Measurements from ENCODE around the gene INO80.
"Not testable (repeated sequence)": the region's sequence is repeated elsewhere in the genome, so short reads cannot be mapped to it uniquely, and the experiment has no call there.

INO80 gene

DNA sequence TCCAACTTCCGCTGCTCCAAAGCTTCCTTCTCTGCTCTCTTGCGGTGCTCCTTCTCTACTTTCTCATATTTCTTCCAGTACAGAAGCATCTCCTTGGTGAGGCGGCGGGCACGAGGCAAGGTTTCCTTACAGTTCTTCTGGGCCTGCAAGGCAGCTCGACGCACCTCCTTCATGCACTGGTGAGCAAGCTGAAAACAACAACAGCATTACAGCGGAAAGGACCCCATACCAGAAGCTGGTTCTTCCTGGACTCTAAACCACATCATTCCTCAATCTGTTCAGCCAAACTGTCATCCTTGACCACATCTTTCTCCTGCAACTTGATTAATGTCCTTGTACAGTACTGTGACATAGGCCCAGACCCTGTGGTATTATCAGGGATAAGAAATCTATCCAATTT is 36.4 kb downstream of the INO80 start:
- Mint-ChIP-seq H3K4me1 (peaks cover 13% of the 10 kb centered on the region), H3K4me3 (no peak overlapping the region), H3K27me3 (no peaks in the 10 kb centered on the region), H3K27ac (peak overlapping the region; percentile 77), H3K36me3 (peaks cover 39% of the 10 kb centered on the region), H3K9me3 (no peaks in the 10 kb centered on the region)
- ATAC-seq, result no peak

DNA sequence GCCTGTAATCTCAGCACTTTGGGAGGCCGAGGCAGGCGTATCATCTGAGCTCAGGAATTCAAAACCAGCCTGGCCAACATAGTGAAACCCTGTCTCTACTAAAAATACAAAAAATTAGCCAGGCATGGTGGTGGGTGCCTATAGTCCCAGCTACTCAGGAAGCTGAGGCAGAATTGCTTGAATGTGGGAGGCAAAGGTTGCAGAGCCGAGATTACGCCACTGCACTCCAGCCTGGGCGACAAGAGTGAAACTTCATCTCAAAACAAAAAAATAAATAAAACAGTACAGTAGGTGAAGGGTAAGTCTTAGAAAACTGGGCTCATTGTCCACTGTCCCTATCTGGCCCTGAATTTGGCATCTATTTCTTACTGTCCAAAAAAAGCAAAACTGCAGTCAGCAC is 37.2 kb downstream of the INO80 start:
- not testable (repeated sequence) for H3K4me3 Mint-ChIP-seq, ATAC-seq

DNA sequence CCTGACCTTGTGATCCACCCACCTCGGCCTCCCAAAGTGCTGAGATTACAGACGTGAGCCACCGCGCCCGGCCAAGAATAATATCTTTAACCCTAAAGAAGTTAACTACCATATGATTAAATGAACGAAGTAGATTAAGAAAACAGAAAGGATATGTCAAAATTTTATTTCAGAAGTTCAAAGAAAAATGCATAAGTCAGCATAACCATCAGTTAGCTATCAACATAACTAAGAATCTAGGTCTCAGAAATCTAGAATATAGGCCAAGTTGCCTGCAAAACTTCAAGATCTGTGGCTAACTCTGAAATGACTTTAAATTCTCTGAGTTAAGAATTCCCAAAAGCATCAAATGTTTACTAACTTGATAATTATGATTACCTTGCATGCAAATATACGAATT is 38.0 kb downstream of the INO80 start:
- no peaks in the 10 kb centered on the region for H3K9me3 Mint-ChIP-seq
- ATAC-seq, result no peak

More for the DNA sequence above, 37.2 kb downstream of the INO80 start:
- Mint-ChIP-seq H3K4me1 (peaks cover 13% of the 10 kb centered on the region), H3K27ac (peak overlapping the region; percentile 77), H3K36me3 (peaks cover 45% of the 10 kb centered on the region)
- H3K27me3 Mint-ChIP-seq, H3K9me3 Mint-ChIP-seq: not testable (repeated sequence)

GRCh38 chr15:41073028-41073427 is 43.1 kb downstream of the INO80 start:
- no peak for ATAC-seq
- Mint-ChIP-seq H3K27me3 (no peaks in the 10 kb centered on the region), H3K4me1 (no peaks in the 10 kb centered on the region), H3K9me3 (no peaks in the 10 kb centered on the region), H3K27ac (no peak overlapping the region), H3K36me3 (peaks cover 53% of the 10 kb centered on the region), H3K4me3 (no peak overlapping the region)

More for the DNA sequence above, 38.0 kb downstream of the INO80 start:
- Mint-ChIP-seq H3K27ac (no peak overlapping the region), H3K27me3 (no peaks in the 10 kb centered on the region), H3K4me1 (peaks cover 13% of the 10 kb centered on the region), H3K36me3 (peaks cover 47% of the 10 kb centered on the region), H3K4me3 (no peak overlapping the region)

DNA sequence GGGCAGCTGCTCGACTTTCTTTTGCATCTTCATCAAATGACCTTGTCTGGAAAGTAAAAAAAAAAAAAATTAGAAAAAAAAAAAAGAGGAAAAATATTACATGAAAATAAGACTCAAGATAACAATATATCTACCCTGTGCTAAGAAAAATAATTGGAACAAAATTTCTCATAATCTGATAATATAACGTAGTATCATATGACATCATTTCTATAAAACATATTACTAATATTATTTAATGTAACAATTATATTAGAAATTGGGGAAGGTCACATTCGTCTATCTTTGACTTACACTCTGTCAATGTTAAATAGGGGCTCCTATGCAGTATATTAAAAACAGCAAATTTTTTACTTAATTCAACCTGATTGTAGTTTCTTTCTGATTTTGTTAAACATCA is 44.1 kb downstream of the INO80 start:
- Mint-ChIP-seq H3K4me3 (no peak overlapping the region), H3K27ac (no peak overlapping the region), H3K9me3 (no peaks in the 10 kb centered on the region), H3K36me3 (peaks cover 62% of the 10 kb centered on the region), H3K4me1 (no peaks in the 10 kb centered on the region), H3K27me3 (no peaks in the 10 kb centered on the region)
- no peak for ATAC-seq

GRCh38 chr15:41066516-41066915 is 49.6 kb downstream of the INO80 start:
- no peak for ATAC-seq

GRCh38 chr15:41061667-41062066 is 54.4 kb downstream of the INO80 start:
- H3K27me3 Mint-ChIP-seq, result no peaks in the 10 kb centered on the region
- no peak overlapping the region for H3K4me3 Mint-ChIP-seq
- no peaks in the 10 kb centered on the region for H3K4me1 Mint-ChIP-seq
- H3K27ac Mint-ChIP-seq, result no peak overlapping the region
- no peak for ATAC-seq
- peaks cover 3% of the 10 kb centered on the region for H3K9me3 Mint-ChIP-seq
- H3K36me3 Mint-ChIP-seq, result peaks cover 81% of the 10 kb centered on the region

More at GRCh38 chr15:41066516-41066915, 49.6 kb downstream of the INO80 start:
- Mint-ChIP-seq H3K27me3 (no peaks in the 10 kb centered on the region), H3K9me3 (no peaks in the 10 kb centered on the region), H3K36me3 (peaks cover 83% of the 10 kb centered on the region), H3K27ac (no peak overlapping the region), H3K4me3 (no peak overlapping the region), H3K4me1 (no peaks in the 10 kb centered on the region)

DNA sequence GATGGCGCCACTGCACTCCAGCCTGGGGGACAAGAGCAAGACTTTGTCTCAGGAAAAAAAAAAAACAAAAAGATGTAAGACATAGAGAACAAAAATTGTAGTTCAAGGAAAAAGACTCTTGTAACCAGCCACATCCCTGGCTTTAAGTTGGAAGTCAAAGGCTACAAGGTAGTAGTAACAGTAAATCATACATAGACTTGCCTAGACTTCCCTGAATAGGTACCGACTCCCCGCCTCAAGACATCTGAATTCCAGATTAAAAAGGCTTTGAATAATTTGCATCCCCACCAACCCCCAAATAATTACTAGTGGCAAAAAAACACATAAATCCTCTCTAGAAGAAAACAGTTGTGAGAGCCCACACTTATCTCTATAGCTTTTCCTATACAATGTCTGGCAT is 55.6 kb downstream of the INO80 start:
- Mint-ChIP-seq H3K4me3 (no peak overlapping the region), H3K4me1 (no peaks in the 10 kb centered on the region), H3K9me3 (peaks cover 3% of the 10 kb centered on the region), H3K36me3 (peaks cover 79% of the 10 kb centered on the region), H3K27me3 (no peaks in the 10 kb centered on the region), H3K27ac (no peak overlapping the region)
- no peak for ATAC-seq

DNA sequence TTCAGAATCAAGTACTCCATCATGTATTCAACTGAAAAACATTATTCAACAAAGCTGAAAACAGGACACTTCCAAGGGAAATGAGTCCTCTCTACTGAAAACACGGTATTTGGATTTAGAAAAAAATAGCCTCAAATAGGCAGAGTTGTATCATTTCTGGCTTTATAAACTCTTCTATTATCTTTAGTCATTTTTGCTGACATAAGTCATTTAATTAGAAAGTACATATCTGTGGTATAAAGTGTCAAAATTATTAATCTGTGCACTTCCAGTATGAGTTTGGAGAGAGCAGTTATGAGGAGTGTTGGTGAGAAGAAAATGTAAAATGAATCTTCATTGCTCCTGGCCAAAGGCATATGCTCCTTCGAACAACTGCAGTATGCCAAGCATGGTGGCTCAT is 59.3 kb downstream of the INO80 start:
- no peak for ATAC-seq
- H3K36me3 Mint-ChIP-seq, result peaks cover 73% of the 10 kb centered on the region
- H3K4me1 Mint-ChIP-seq, result no peaks in the 10 kb centered on the region
- no peak overlapping the region for H3K27ac Mint-ChIP-seq
- no peak overlapping the region for H3K4me3 Mint-ChIP-seq
- no peaks in the 10 kb centered on the region for H3K27me3 Mint-ChIP-seq
- peaks cover 3% of the 10 kb centered on the region for H3K9me3 Mint-ChIP-seq

GRCh38 chr15:41055706-41056105 is 60.4 kb downstream of the INO80 start:
- H3K4me3 Mint-ChIP-seq, result no peak overlapping the region
- no peaks in the 10 kb centered on the region for H3K27me3 Mint-ChIP-seq
- H3K4me1 Mint-ChIP-seq, result no peaks in the 10 kb centered on the region
- ATAC-seq, result no peak
- H3K27ac Mint-ChIP-seq, result no peak overlapping the region
- peaks cover 77% of the 10 kb centered on the region for H3K36me3 Mint-ChIP-seq
- H3K9me3 Mint-ChIP-seq, result peaks cover 1% of the 10 kb centered on the region

- H3K4me1 Mint-ChIP-seq, result no peaks in the 10 kb centered on the region
- no peak for ATAC-seq
- no peak overlapping the region for H3K27ac Mint-ChIP-seq
- H3K9me3 Mint-ChIP-seq, result no peaks in the 10 kb centered on the region
- H3K4me3 Mint-ChIP-seq, result no peak overlapping the region
- H3K36me3 Mint-ChIP-seq, result peaks cover 64% of the 10 kb centered on the region
- H3K27me3 Mint-ChIP-seq, result no peaks in the 10 kb centered on the region
Observed at GRCh38 chr15:41051139-41051538, 64.9 kb downstream of the INO80 start.

DNA sequence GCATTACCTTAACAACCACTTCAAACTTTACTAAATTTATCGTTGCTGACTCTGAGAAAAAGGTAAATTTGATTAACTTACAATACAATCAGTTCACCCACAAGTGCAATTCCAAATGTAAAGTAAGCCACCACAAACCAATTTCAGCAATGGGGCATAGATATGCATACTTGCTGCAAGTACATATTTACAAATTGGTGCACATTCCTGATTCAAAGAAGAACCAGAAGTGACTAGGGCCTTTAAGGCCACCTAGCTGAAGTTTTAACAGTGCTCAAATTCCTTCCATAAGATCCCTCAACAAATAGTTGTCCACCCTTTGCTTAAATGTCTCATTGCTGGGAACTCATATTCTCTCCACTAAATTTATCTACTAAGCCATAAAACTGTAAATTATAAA is 67.2 kb downstream of the INO80 start:
- no peaks in the 10 kb centered on the region for H3K4me1 Mint-ChIP-seq

GRCh38 chr15:41048397-41048796 is 67.7 kb downstream of the INO80 start:
- Mint-ChIP-seq H3K9me3 (no peaks in the 10 kb centered on the region), H3K4me1 (no peaks in the 10 kb centered on the region), H3K4me3 (no peak overlapping the region), H3K27me3 (no peaks in the 10 kb centered on the region), H3K36me3 (peaks cover 72% of the 10 kb centered on the region), H3K27ac (no peak overlapping the region)
- no peak for ATAC-seq

More for the DNA sequence above, 67.2 kb downstream of the INO80 start:
- no peaks in the 10 kb centered on the region for H3K9me3 Mint-ChIP-seq
- ATAC-seq, result no peak
- H3K36me3 Mint-ChIP-seq, result peaks cover 72% of the 10 kb centered on the region
- no peaks in the 10 kb centered on the region for H3K27me3 Mint-ChIP-seq
- no peak overlapping the region for H3K27ac Mint-ChIP-seq
- no peak overlapping the region for H3K4me3 Mint-ChIP-seq

DNA sequence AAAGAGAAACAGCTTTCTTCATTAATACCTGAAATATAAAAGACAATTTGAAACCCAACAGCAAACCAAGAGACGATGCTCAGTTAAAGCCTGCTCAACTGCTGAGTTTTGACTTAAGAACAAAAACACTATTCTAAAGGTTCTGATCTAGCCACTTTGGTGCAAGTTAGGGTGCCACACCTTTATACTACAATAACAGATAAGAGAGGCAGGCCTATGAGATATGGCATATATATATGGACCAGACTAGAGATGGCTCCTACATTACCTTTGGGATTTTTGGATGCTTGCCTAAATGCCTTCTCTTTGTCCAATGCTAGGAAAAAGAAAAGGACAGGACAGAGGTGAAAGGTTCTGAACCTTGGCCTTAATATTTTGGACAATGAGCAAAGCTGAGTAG is 68.6 kb downstream of the INO80 start:
- Mint-ChIP-seq H3K27ac (no peak overlapping the region), H3K4me1 (no peaks in the 10 kb centered on the region), H3K36me3 (peaks cover 72% of the 10 kb centered on the region), H3K9me3 (no peaks in the 10 kb centered on the region), H3K4me3 (no peak overlapping the region), H3K27me3 (no peaks in the 10 kb centered on the region)
- ATAC-seq, result no peak

DNA sequence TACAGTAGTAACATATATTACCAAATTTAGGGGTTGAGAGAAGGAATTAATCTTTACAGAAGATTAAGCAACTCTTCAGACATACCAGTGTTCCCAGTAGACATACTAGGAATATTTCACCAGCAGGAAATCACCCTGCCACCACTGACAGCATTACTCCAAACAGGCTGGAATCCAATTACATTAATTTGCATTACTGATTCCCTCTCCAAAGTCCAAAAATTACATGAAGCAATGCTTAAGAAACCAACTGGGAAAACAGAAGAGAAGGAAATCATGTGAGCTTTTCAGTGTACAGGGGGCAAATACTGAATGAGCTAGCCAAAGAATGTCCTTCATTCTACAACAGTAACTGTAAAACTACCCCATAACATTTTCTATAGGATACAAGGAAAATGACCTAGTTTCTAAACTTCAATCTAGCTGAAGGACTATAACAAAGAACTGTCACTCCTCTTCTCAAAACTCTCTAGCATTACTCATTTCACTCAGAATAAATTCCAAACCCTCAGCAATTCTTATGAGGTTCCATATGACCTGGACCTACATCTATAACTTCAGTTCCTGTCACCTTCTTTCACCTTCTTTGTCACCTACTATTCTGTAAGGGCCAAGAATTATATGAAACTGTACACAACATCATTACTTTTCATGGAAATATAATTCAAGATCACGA is 72.7 kb downstream of the INO80 start:
- H3K9me3 Mint-ChIP-seq, result no peaks in the 10 kb centered on the region
- peaks cover 76% of the 10 kb centered on the region for H3K36me3 Mint-ChIP-seq
- no peaks in the 10 kb centered on the region for H3K27me3 Mint-ChIP-seq
- no peak for ATAC-seq
- H3K4me3 Mint-ChIP-seq, result no peak overlapping the region
- no peak overlapping the region for H3K27ac Mint-ChIP-seq
- H3K4me1 Mint-ChIP-seq, result no peaks in the 10 kb centered on the region

- Mint-ChIP-seq H3K4me1 (no peaks in the 10 kb centered on the region), H3K4me3 (no peak overlapping the region), H3K9me3 (no peaks in the 10 kb centered on the region), H3K36me3 (peaks cover 80% of the 10 kb centered on the region), H3K27ac (no peak overlapping the region), H3K27me3 (no peaks in the 10 kb centered on the region)
- no peak for ATAC-seq
Observed at GRCh38 chr15:41042851-41043250, 73.2 kb downstream of the INO80 start.
